ENCODE data around the gene HMX1.

The HMX1 gene

GRCh38 chr4:8904666-8905065 lies 33.0 kb upstream of the HMX1 start:
- TF ChIP-seq CTCF (IDR thresholded peaks at IDR 0.05): no peak
- no peak for TF ChIP-seq ZFX (IDR thresholded peaks at IDR 0.05; ENCODE audit: borderline replicate concordance)
- no peak overlapping the region for H3K27ac ChIP-seq

- TF ChIP-seq CTCF (IDR thresholded peaks at IDR 0.05) (no peak), ZFX (IDR thresholded peaks at IDR 0.05; ENCODE audit: borderline replicate concordance) (no peak)
These were observed 32.4 kb upstream of the HMX1 start for GRCh38 chr4:8904041-8904501.

GRCh38 chr4:8901335-8901734 lies 29.7 kb upstream of the HMX1 start:
- H3K27ac ChIP-seq: no peak overlapping the region
- TF ChIP-seq CTCF (IDR thresholded peaks at IDR 0.05): no peak
- no peak for TF ChIP-seq ZFX (IDR thresholded peaks at IDR 0.05; ENCODE audit: borderline replicate concordance)

More at GRCh38 chr4:8904041-8904501, 32.4 kb upstream of the HMX1 start:
- no peak overlapping the region for H3K27ac ChIP-seq

- TF ChIP-seq ZFX (IDR thresholded peaks at IDR 0.05; ENCODE audit: borderline replicate concordance): no peak
- TF ChIP-seq CTCF (IDR thresholded peaks at IDR 0.05): no peak
These were observed 28.9 kb upstream of the HMX1 start for GRCh38 chr4:8900588-8900987.

GRCh38 chr4:8898419-8898818 lies 26.8 kb upstream of the HMX1 start:
- H3K27ac ChIP-seq: no peak overlapping the region

More at GRCh38 chr4:8900588-8900987, 28.9 kb upstream of the HMX1 start:
- H3K27ac ChIP-seq: no peak overlapping the region

GRCh38 chr4:8897251-8898167 lies 25.9 kb upstream of the HMX1 start:
- no peak for TF ChIP-seq ZFX (IDR thresholded peaks at IDR 0.05; ENCODE audit: borderline replicate concordance)
- TF ChIP-seq CTCF (IDR thresholded peaks at IDR 0.05): no peak
- H3K27ac ChIP-seq: no peak overlapping the region

More at GRCh38 chr4:8898419-8898818, 26.8 kb upstream of the HMX1 start:
- no peak for TF ChIP-seq CTCF (IDR thresholded peaks at IDR 0.05)
- no peak for TF ChIP-seq ZFX (IDR thresholded peaks at IDR 0.05; ENCODE audit: borderline replicate concordance)

GRCh38 chr4:8896506-8896905 lies 24.9 kb upstream of the HMX1 start:
- no peak overlapping the region for H3K27ac ChIP-seq
- TF ChIP-seq ZFX (IDR thresholded peaks at IDR 0.05; ENCODE audit: borderline replicate concordance): no peak
- TF ChIP-seq CTCF (IDR thresholded peaks at IDR 0.05): no peak

Measured in 22Rv1 (cell line).